ENCODE results near the gene CACNA1I. TPM values are rescaled to one million over a fixed set of nuclear protein-coding genes. Genes with fewer than 3 reads are reported as not detected.

CACNA1I gene
- total RNA-seq, 2 experiments from 2014 or later: 0.07 to 0.09 TPM

GRCh38 chr22:39652990-39653786, 82.6 kb downstream of the CACNA1I start:
- TF ChIP-seq CTCF (IDR thresholded peaks at IDR 0.05): no peak
- no peaks in the 10 kb centered on the region for H3K36me3 Mint-ChIP-seq (ENCODE audit: low read depth)
- H3K27me3 Mint-ChIP-seq: no peaks in the 10 kb centered on the region
- no peak overlapping the region for H3K27ac Mint-ChIP-seq
- no peak overlapping the region for H3K4me3 Mint-ChIP-seq
- DNase-seq (no peak), ATAC-seq (no peak)
- no peaks in the 10 kb centered on the region for H3K9me3 Mint-ChIP-seq
- ChIA-PET POLR2A (no interaction called here), CTCF (no interaction called here)
- H3K4me1 Mint-ChIP-seq (ENCODE audit: low read depth): peaks cover 10% of the 10 kb centered on the region
- intact Hi-C loops (cut with micrococcal nuclease): no loop called here

GRCh38 chr22:39653787-39654077, 83.2 kb downstream of the CACNA1I start:
- CTCF ChIA-PET: no interaction called here
- peaks cover 15% of the 10 kb centered on the region for H3K4me1 Mint-ChIP-seq (ENCODE audit: low read depth)
- TF ChIP-seq CTCF (IDR thresholded peaks at IDR 0.05): no peak
- POLR2A ChIA-PET: no interaction called here
- no peaks in the 10 kb centered on the region for H3K27me3 Mint-ChIP-seq
- ATAC-seq (no peak), DNase-seq (no peak)
- H3K9me3 Mint-ChIP-seq: no peaks in the 10 kb centered on the region
- H3K27ac Mint-ChIP-seq: no peak overlapping the region
- no peak overlapping the region for H3K4me3 Mint-ChIP-seq
- intact Hi-C loops (cut with micrococcal nuclease): no loop called here
- no peaks in the 10 kb centered on the region for H3K36me3 Mint-ChIP-seq (ENCODE audit: low read depth)

- Mint-ChIP-seq H3K4me3 (no peak overlapping the region), H3K27ac (no peak overlapping the region), H3K36me3 (ENCODE audit: low read depth) (no peaks in the 10 kb centered on the region), H3K9me3 (no peaks in the 10 kb centered on the region), H3K27me3 (no peaks in the 10 kb centered on the region), H3K4me1 (ENCODE audit: low read depth) (peaks cover 21% of the 10 kb centered on the region)
- no peak for ATAC-seq
- POLR2A ChIA-PET: no interaction called here
- no peak for DNase-seq
- intact Hi-C loops (cut with micrococcal nuclease): no loop called here
- CTCF ChIA-PET: no interaction called here
- no peak for TF ChIP-seq CTCF (IDR thresholded peaks at IDR 0.05)
These were observed 83.8 kb downstream of the CACNA1I start for GRCh38 chr22:39654131-39654926.

GRCh38 chr22:39655004-39655579, 84.5 kb downstream of the CACNA1I start:
- no peaks in the 10 kb centered on the region for H3K9me3 Mint-ChIP-seq
- no peak overlapping the region for H3K27ac Mint-ChIP-seq
- ATAC-seq: no peak
- H3K4me1 Mint-ChIP-seq (ENCODE audit: low read depth): peaks cover 21% of the 10 kb centered on the region
- TF ChIP-seq CTCF (IDR thresholded peaks at IDR 0.05): no peak
- intact Hi-C loops (cut with micrococcal nuclease): no loop called here
- CTCF ChIA-PET: no interaction called here
- H3K36me3 Mint-ChIP-seq (ENCODE audit: low read depth): no peaks in the 10 kb centered on the region
- no peak overlapping the region for H3K4me3 Mint-ChIP-seq
- POLR2A ChIA-PET: no interaction called here
- H3K27me3 Mint-ChIP-seq: no peaks in the 10 kb centered on the region
- peak; percentile 35 for DNase-seq

GRCh38 chr22:39655831-39656230, 85.3 kb downstream of the CACNA1I start:
- TF ChIP-seq CTCF (IDR thresholded peaks at IDR 0.05): no peak
- no peaks in the 10 kb centered on the region for H3K36me3 Mint-ChIP-seq (ENCODE audit: low read depth)
- ChIA-PET POLR2A (interaction anchor here (1.2 kb wide), 1 partner anchor 19 kb away, joined by 4 read pairs; no protein-coding TSS in a partner anchor), CTCF (interaction anchor here (0.6 to 0.9 kb wide), 3 partner anchors 106 to 376 kb away, joined by 3 read pairs; no protein-coding TSS in a partner anchor)
- no peaks in the 10 kb centered on the region for H3K9me3 Mint-ChIP-seq
- H3K4me1 Mint-ChIP-seq (ENCODE audit: low read depth): peaks cover 21% of the 10 kb centered on the region
- no peak for DNase-seq
- intact Hi-C loops (cut with micrococcal nuclease): no loop called here
- H3K4me3 Mint-ChIP-seq: no peak overlapping the region
- no peaks in the 10 kb centered on the region for H3K27me3 Mint-ChIP-seq
- ATAC-seq: no peak
- no peak overlapping the region for H3K27ac Mint-ChIP-seq

All from activated CD8-positive, alpha-beta T cell treated with anti-CD3 and anti-CD28 coated beads for 36 hours (primary cell).